Measurements from ENCODE around the gene PCDHGB6.
A peak's percentile ranks its signal among the peaks of the same experiment; 100 is the strongest.
"Not testable (repeated sequence)": the region's sequence is repeated elsewhere in the genome, so short reads cannot be mapped to it uniquely, and the experiment has no call there.

The PCDHGB6 gene

DNA sequence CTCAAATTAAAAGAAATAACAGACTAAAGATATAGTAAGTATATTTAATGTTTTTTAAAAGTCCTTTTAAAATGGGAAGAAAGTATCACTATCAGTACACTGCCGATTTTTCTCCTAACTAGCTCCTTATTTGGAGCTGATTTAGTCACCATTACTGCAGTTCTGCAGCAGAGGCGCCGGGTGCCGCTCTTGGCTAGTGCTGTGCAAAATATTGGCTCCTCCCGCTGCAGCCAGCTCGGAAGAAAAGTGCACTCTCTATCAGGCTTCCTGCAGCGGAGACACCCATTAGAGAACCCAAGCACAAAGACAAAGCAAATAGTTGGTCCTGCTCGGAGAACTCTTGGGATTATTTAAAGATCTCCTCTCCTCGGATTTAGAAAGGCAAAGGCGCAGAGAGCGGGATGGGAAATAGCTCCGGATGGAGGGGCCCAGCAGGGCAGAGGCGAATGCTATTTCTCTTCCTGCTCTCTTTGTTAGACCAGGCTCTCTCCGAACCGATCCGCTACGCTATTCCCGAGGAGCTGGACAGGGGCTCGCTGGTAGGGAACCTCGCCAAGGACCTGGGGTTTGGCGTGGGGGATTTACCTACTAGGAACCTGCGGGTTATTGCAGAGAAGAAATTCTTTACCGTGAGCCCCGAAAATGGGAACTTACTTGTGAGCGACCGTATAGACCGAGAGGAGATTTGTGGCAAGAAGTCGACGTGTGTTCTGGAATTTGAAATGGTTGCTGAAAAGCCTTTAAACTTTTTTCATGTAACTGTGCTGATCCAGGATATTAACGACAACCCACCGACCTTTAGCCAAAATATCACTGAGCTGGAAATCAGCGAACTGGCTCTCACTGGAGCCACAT lies 37.6 kb upstream of the PCDHGB6 start, which contains the start of gene PCDHGB3:
TSS of gene PCDHGB3 (plus strand) at position 249 of the 855 bp plus-strand sequence. CDS start at position 402, 153 bp downstream.
- TF ChIP-seq, protein P1, sequence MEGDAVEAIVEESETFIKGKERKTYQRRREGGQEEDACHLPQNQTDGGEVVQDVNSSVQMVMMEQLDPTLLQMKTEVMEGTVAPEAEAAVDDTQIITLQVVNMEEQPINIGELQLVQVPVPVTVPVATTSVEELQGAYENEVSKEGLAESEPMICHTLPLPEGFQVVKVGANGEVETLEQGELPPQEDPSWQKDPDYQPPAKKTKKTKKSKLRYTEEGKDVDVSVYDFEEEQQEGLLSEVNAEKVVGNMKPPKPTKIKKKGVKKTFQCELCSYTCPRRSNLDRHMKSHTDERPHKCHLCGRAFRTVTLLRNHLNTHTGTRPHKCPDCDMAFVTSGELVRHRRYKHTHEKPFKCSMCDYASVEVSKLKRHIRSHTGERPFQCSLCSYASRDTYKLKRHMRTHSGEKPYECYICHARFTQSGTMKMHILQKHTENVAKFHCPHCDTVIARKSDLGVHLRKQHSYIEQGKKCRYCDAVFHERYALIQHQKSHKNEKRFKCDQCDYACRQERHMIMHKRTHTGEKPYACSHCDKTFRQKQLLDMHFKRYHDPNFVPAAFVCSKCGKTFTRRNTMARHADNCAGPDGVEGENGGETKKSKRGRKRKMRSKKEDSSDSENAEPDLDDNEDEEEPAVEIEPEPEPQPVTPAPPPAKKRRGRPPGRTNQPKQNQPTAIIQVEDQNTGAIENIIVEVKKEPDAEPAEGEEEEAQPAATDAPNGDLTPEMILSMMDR (IDR thresholded peaks at IDR 0.05; ENCODE audit: insufficient read depth, missing control alignments): no peak
- no peak for DNase-seq (ENCODE audit: insufficient read length, low spot score)
- no peak for FAIRE-seq

- FAIRE-seq (no peak), DNase-seq (ENCODE audit: insufficient read length, low spot score) (no peak)
- TF ChIP-seq, protein P1 (IDR thresholded peaks at IDR 0.05; ENCODE audit: insufficient read depth, missing control alignments): no peak
Observed at GRCh38 chr5:141371572-141372475, 36.0 kb upstream of the PCDHGB6 start.

DNA sequence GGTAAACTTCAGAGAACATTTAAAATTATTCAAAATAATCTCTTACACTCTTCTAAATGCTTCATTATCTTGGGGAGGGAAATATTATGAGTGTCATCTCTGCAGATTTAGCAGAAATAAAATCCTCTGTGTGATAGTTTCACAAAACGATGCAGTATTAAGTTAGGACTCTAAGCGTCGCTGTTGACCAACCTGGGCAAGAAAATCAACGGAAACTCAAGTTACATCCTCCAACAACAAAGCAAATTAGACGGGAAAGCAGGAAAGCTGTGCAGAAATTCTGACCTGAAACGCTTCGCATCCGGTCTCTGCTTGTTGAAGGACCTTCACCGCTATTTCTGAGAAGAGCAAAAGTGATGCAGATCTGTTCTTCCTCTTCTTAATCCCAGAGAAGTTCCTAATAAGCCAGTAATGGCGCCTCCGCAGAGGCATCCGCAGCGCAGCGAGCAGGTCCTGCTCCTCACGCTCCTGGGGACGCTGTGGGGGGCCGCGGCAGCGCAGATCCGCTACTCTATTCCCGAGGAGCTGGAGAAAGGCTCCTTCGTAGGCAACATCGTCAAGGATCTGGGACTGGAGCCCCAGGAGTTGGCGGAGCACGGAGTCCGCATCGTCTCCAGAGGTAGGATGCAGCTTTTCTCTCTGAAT lies 34.0 kb upstream of the PCDHGB6 start, which contains the start of gene PCDHGA6:
TSS of gene PCDHGA6 (plus strand) at position 219 of the 645 bp plus-strand sequence. CDS start at position 412, 193 bp downstream.
- TF ChIP-seq, protein P1 (IDR thresholded peaks at IDR 0.05; ENCODE audit: insufficient read depth, missing control alignments): peak; percentile 11
- no peak for FAIRE-seq
- no peak for DNase-seq (ENCODE audit: insufficient read length, low spot score)

DNA sequence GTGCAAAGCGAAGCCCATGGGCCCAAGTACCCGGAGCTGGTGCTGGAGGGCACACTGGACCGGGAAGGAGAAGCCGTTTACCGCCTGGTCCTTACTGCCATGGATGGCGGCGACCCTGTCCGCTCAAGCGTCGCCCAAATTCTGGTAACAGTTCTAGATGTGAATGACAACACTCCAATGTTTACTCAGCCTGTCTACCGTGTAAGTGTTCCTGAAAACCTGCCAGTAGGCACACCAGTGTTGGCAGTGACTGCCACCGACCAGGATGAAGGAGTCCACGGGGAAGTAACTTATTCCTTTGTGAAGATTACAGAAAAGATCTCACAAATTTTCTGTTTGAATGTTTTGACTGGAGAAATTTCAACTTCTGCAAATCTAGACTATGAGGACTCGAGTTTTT lies 33.2 kb upstream of the PCDHGB6 start:
- TF ChIP-seq, protein P1 (IDR thresholded peaks at IDR 0.05; ENCODE audit: insufficient read depth, missing control alignments): no peak
- no peak for FAIRE-seq
- no peak for DNase-seq (ENCODE audit: insufficient read length, low spot score)

- not testable (repeated sequence) for FAIRE-seq; DNase-seq (ENCODE audit: insufficient read length, low spot score)
Observed at GRCh38 chr5:141375444-141376155, 32.2 kb upstream of the PCDHGB6 start.

DNA sequence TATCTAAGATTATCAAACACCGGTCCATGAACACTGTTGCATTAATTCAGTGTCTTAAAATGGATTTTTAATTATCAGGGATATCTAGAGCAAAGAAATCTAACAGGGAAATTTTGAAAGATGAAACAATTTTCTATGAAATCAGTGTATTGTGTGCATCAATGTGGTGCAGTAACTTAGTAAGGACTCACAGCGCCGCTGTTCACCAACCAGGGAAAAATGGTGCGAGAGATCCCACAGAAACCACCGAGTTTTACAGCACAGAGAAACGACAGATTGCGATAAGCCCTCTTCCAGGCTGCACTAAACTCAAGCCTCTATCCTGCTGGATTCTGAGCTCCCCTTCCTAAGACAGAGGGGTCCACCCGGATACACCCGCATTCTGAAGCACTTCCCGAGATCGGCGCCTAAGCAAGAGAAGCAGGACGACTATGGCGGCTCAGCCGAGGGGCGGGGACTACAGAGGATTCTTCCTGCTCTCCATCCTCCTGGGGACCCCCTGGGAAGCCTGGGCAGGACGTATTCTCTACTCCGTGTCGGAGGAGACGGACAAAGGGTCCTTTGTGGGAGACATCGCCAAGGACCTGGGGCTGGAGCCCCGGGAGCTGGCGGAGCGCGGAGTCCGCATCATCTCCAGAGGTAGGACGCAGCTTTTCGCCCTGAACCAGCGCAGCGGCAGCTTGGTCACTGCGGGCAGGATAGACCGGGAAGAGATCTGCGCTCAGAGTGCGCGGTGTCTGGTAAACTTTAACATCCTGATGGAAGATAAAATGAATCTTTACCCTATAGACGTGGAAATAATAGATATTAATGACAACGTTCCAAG lies 25.1 kb upstream of the PCDHGB6 start, which contains the start of gene PCDHGA7:
TSS of gene PCDHGA7 (plus strand) at position 274 of the 826 bp plus-strand sequence. CDS start at position 432, 158 bp downstream.
- TF ChIP-seq, protein P1 (IDR thresholded peaks at IDR 0.05; ENCODE audit: insufficient read depth, missing control alignments): no peak
- FAIRE-seq: no peak

More for the DNA sequence above, 25.1 kb upstream of the PCDHGB6 start, which contains the start of gene PCDHGA7:
- no peak for DNase-seq (ENCODE audit: insufficient read length, low spot score)

All from D721Med (cell line).